Ammon's horn (tissue), 1 donor: ENCODE measurements around the gene TRERF1.

Experiments
- DNase-seq: peaks from one replicate; pipeline ENCODE4 v3.0.0-alpha.2; 2016; ENCODE audit warnings: low spot score

The TRERF1 gene

GRCh38 chr6:42393339-42393738 lies 58.4 kb downstream of the TRERF1 start:
- DNase-seq, result no peak

DNA sequence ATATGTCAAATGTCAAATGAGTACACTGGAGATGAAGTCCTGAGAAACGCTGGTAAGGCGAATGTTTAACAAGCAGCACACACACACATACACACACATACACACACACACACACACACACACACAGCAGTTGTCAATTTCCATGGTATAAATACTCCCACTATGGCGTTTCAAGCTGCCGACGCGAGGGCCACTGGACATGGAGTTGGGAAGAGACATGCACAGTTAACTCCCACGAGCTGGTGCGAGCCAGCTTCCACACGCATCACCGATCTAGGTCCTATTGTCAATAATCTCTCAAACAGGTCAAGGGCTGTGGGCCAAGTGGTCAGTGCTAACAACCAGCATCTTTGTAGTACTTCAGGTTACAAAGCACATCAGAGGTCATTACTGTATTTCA lies 58.9 kb downstream of the TRERF1 start:
- no peak for DNase-seq

GRCh38 chr6:42391441-42391840 lies 60.3 kb downstream of the TRERF1 start:
- no peak for DNase-seq

DNA sequence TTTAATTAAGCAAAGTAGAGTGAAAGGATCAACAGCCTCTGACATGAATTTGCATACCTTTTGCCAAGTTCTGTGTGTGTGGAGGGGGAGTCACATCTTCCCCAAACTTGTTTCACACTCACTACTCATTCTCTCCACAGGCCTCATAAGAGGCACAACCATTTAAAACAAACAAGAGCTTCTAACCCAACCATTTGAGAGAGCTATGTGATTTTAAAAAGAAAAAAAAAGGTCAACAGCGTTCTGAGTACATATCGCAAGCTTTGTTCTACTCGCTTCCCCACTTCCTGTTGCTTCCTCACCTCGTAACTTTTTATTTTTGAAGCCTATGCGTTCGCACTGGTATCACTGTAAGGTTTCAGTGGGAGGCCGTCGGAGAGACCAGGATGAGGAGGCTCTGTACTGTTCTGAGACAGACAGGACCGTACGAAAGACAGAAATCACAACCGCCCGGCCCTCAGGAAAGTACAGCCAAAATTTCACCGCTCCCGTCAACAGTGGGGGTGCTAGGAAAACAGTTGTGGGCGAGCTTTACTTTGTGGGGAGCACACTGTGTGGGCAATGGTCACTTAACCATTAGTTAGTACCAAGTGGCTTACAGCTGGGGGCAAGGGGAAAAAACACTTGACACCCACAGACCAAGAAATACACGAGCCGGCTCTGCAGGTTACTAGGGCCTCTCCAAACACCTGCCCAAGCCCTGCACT lies 61.3 kb downstream of the TRERF1 start:
- DNase-seq, result no peak

DNA sequence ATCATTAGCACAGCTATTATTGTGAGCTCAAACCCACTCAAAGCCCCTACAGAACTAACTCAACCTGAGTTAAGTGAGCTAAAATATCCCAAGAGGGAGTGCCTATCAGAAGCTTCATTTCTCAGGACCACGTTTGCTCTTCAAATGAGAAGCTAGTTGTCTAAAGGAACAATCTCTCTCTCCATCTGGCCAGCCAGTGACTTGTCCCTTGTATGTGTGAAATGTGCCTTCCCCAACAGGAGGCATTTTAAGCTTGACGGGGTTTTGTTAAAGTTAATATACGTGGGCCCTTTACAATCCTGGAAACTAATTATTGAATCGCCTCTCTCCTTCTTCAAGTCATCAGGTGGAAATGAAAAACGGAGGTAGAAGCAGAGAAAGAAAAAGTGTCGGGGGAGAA lies 62.0 kb downstream of the TRERF1 start:
- no peak for DNase-seq

GRCh38 chr6:42388046-42388445 lies 63.7 kb downstream of the TRERF1 start:
- DNase-seq, result no peak

- DNase-seq, result peak; percentile 24
These were observed 64.4 kb downstream of the TRERF1 start for GRCh38 chr6:42387336-42387735.

DNA sequence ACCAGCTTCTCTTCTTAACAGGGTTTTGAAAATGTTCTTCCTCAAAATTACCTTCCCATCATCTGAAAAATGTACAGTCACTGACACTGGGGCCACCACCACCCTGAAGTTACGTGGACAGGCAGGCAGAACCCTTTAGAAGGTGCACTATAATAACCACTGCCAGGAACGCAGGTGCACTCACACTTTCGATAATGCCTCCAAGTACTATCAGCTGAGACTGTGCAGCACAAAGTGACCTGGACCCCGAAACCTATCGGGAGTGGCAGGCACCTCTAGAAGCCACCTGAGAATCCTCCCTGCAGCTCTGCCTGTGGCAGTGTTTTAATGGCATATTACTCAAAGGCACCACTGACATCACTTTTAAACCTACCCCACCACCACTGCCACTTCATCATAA lies 66.4 kb downstream of the TRERF1 start:
- no peak for DNase-seq

DNA sequence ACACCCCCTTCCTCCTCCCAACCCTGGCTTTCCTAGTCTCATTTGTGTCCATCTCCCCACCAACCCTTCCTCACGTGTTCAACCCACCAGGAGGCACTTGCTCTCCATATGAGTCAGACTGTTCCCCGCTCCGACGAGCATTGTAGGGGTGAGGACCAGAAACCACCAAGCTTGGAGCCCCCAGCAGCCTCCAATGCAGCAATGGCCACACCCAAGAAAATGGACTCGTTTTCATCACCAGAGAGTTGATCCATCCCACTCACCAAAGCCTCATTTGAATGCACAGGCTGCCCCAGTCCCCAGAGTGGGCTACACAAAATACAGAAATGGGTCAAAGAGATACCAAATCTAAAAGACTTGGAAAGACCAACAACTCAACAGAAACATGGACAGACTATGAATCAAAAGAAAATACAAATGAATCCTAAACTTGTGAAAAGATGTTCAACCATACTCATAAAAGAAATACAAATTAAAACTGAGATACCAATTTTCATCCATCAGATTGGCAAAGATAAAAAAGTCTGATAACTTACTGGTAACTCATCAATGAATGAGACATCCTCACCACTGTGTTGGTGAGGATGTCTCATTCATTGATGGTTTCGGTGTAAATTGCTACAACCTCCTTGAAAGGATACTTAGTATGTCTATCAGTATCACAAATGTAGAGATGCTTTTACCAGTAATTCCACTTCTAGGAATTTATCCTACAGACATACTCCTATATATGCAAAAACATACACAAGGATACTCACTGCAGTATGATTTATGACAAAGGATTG lies 68.1 kb downstream of the TRERF1 start:
- no peak for DNase-seq

GRCh38 chr6:42381850-42382249 lies 69.9 kb downstream of the TRERF1 start:
- no peak for DNase-seq

GRCh38 chr6:42380228-42380979 lies 71.3 kb downstream of the TRERF1 start:
- DNase-seq, result no peak

DNA sequence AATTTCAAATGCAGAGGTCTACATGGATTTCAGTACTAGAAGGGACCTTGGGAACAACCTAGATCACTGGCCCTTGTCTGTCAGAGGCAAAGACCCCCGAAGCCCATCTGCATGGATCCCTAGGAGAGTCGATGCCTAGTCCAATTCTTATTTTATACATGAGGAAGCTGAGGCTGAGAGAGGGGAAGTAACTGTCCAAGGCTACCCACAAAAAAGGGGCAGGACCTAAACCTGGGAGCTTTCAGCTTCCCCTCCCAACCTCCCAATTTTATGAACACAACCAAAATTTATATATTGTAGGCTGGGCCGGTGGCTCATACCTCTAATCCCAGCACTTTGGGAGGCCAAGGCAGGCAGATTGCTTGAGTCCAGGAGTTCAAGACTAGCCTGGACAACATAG lies 73.2 kb downstream of the TRERF1 start:
- peak; percentile 37 for DNase-seq

DNA sequence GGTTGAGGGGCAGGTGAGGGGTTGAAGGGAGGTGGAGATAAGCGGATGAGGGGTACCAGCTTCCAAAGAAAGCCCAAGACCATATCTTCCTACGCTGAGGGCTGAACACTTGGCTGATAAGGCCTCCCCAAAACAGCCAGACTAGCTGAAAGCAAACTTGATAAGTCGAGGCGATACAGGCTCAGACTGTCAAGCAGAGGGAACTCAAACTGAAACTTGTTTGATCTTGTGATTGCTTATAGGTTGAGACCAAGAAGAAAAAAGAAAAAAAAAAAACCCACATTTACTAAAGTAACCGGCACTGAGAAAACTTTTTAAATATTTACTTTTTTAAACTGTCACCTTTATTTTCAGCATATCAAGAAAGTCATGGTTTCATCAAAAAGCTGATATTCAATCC lies 73.6 kb downstream of the TRERF1 start:
- DNase-seq, result no peak

GRCh38 chr6:42375007-42375635 lies 76.6 kb downstream of the TRERF1 start:
- no peak for DNase-seq

GRCh38 chr6:42374018-42374669 lies 77.6 kb downstream of the TRERF1 start:
- no peak for DNase-seq

GRCh38 chr6:42372699-42373098 lies 79.0 kb downstream of the TRERF1 start:
- DNase-seq, result no peak

GRCh38 chr6:42370323-42370985 lies 81.3 kb downstream of the TRERF1 start:
- no peak for DNase-seq

GRCh38 chr6:42369568-42369967 lies 82.2 kb downstream of the TRERF1 start:
- no peak for DNase-seq

GRCh38 chr6:42368181-42368580 lies 83.5 kb downstream of the TRERF1 start:
- no peak for DNase-seq

DNA sequence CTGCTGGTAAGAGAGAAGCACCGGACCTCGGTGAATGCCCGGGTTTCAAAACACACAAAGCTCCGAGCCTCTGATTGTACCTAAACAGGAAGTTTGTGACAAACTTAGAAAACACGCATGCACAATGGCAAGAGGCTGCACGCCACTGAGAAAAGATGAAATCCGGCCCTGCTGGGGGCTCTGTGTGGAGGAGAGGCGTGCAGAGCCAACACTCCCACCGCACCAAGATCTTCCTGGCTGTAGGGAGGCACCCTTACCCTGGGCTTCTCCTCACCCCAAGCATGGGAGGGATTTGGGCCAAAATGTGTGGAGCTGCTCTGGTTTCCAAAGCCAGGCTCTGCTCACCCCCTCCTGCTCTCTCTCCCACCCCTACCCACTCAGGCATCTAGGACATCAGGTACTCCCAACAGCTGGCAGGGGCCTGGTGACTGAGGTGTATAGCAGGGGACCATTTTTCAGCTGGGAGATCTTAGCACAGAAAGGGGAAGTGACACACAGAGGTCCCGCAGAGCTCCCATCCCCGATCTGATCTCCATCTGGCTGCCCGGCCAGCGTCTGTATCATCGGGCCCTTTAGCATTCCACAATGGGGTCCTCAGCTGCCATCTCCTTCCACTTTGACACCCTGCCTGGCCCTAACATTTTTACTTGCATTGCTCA lies 84.2 kb downstream of the TRERF1 start:
- peak; percentile 18 for DNase-seq

GRCh38 chr6:42366999-42367352 lies 84.8 kb downstream of the TRERF1 start:
- no peak for DNase-seq
